ENCODE data around the gene PDZD2.
"Not testable (repeated sequence)": the region's sequence is repeated elsewhere in the genome, so short reads cannot be mapped to it uniquely, and the experiment has no call there.

Gene PDZD2

GRCh38 chr5:31738199-31738598 lies 99.3 kb downstream of the PDZD2 start:
- no peak for DNase-seq

DNA sequence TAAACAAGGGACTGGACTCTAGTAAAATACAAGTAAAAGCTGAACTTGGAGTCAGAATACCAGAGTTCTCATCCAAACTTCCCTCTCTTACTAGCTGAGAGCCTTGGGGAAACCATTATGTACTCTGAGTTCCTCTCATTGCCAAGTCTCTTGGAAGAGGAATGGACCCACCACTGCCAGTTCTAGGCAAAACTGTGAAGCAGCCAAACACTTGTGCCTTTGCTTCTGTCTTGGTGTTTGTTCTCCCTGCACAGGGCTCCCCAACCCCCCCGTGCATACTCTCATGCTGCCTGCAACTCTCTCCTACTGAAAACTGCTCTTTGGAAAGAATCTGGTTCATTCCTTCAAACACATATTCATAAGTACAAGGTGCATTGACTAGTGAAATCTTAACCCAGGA lies 102.6 kb downstream of the PDZD2 start:
- DNase-seq: no peak

GRCh38 chr5:31743678-31744077 lies 104.7 kb downstream of the PDZD2 start:
- no peak for DNase-seq

- no peak for DNase-seq
Measured at GRCh38 chr5:31748458-31749172, 109.7 kb downstream of the PDZD2 start.

DNA sequence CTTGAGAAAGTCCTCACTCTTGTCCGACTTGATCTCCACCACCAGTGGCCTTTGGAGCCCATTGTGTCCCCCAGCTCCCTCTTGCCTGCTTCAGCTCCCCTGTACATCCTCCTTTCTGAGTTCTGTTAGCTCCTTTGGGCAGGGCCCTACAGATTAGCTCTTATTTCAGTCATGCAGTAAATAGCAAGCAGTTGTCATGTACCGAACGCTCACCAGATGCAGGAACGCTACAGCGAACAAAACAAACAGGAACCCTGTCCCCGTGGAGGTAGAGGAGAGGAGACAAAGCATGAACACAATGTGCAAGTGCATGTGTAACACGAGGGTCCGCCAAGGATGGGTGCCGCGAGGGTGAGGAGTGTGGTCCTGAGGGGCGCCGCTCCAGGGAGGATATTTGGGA lies 111.3 kb downstream of the PDZD2 start:
- DNase-seq: no peak

- DNase-seq: no peak
Measured at GRCh38 chr5:31751610-31752009, 112.7 kb downstream of the PDZD2 start.

GRCh38 chr5:31753700-31754357 lies 114.9 kb downstream of the PDZD2 start:
- DNase-seq: no peak

- no peak for DNase-seq
Measured at GRCh38 chr5:31754358-31754704, 115.4 kb downstream of the PDZD2 start.

- no peak for DNase-seq
Measured at GRCh38 chr5:31754741-31755675, 116.1 kb downstream of the PDZD2 start.

DNA sequence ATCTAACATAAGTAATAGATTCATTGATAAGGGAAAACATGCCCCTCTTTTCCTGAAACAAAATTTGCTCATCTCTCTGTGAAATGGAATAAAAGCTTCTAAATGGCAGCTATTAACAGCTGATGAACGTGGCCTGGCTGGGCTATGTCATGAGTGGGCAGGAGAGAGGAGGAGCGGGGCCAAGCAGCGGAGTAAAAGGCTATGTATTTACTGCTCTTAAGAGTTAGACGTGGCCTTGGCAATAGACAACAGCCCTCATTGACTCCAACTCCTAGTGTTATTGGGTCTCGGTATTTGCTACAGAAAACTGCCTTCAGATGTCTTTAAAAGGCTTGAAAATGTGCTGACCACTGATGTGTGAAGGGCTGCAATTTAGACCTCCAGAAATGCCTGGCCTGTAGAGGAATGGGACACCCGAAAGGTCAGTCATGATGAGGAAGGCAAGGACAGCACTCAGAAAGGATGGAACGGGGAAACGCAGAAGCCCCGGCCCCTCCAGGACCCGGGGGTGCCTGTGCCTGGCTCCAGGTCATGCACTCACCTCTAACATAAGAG lies 116.8 kb downstream of the PDZD2 start:
- DNase-seq: no peak

GRCh38 chr5:31757806-31758205 lies 118.9 kb downstream of the PDZD2 start:
- no peak for DNase-seq

DNA sequence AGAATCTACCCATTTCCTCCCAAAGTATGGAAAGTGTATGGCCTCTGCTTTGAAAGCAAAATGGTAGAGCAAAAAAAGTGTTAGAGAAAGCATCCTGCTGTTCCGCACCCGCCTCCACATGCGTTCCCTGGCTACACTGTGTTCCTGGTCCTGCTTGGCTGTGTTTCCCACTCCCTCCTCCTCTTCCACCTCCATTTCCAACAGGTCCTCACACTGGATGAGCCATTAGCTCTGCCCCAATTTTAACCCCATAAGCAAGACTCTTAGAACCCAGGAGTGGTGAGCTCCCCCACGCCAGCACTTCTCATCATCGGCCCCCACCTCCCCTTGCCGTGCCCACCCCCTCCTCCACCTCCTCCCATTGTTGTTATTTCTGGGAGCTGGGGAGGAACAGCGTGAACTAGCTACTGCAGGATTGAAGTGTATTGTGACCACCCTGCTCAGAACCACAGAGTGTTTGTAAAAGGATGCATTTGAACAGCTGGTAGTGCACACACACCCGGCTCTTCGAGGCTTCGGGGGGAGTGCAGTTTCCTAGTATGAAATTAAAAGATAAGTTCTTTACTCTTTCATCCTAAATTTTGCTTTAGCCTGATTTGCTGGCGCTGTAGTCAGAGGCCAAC lies 120.0 kb downstream of the PDZD2 start:
- DNase-seq: no peak

- DNase-seq: no peak
Measured at GRCh38 chr5:31759925-31760324, 121.0 kb downstream of the PDZD2 start.

DNA sequence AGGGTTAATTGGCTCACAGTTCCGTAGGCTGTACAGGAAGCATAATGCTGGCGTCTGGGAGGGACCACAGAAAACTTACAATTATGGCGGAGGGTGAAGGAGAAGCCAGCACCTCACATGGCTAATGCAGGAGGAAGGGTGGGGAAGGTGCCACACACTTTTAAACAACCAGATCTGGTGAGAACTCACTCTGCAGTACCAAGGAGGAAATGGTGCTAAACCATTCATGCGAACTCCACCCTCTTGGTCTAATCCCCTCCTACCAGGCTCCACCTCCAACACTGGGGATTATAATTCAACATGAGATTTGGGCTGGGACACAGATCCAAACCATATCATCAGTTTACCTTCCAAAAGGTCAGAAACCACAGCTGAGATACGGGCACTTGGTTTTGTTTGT lies 122.9 kb downstream of the PDZD2 start:
- DNase-seq: no peak

- DNase-seq: no peak
Measured at GRCh38 chr5:31763424-31763823, 124.5 kb downstream of the PDZD2 start.

GRCh38 chr5:31764687-31765086 lies 125.8 kb downstream of the PDZD2 start:
- DNase-seq: not testable (repeated sequence)

- DNase-seq: no peak
Measured at GRCh38 chr5:31767335-31768031, 128.6 kb downstream of the PDZD2 start.

DNA sequence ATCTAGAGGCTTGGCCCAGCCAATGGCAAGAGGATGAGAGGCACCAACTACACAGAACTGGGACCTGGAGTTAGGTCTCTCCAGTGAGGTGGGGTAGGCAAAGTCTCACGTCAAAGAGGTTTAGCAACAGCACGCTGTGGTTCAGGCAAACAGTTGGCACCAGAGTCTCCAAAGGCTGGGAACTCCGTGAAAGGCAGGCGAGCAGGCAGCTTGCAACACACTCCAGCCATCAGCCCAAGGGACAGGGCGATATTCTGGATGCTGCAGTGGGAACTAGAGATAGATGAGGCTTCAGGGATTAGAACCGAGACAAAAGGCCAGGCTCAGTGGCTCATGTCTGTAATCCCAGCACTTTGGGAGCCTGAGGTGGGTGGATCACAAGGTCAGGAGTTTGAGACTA lies 129.1 kb downstream of the PDZD2 start:
- DNase-seq: no peak

DNA sequence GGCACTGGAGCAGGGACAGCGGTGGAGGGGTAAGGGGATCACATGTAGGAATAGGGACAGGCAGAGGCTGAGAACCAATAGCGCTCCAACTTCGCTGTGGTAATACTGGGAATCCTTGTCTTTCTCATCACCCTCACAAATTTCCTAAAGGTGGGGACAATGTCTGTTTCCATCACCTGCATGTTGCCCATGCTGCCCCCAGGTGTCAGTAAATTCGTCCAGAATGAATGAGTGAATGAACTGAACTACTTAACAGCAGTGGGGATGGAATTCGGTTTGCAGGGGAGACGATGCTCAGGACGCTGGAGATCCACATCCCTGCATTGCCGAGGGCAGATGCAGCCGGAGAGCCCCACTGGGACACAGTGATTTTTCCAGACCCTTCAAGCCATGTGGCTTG lies 129.9 kb downstream of the PDZD2 start:
- no peak for DNase-seq

DNA sequence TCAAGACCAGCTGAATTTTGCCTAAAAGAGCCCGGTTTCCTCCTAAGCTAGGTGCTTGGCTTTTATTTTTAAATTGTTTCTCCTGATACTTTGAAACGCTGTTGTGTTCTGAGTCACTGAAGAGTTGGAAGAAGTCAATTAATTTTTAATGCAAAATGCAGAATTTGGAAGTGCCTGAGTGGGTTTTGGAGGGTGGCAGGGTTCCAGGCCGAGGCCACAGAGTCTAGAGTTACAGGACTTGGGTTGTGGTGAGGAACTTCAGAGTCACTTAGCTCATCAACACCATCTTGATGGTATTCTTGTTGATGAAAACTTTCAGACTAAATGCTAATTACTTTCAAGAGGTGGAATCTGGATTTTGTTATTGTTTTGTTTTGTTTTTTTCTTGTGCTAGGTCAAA lies 130.6 kb downstream of the PDZD2 start:
- DNase-seq: no peak

- no peak for DNase-seq
Measured at GRCh38 chr5:31770132-31770720, 131.3 kb downstream of the PDZD2 start.

DNA sequence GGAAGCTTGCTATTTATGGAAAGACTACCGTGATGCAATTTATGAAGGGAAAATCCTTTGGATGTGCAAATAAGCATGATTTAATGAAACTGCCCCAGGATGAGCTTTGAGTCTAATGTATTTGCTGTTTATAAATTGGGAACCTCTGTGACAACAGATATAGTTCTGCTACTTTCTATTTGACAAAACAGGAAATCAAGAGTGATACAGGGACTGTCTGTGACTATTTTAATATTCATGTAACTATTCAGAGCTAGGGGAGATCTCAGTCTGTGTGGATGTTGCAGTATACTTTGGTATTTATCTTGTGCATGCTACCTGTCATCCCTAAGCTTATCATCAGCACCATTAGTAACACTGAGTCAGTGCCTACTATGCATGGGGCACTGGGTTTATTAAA lies 132.1 kb downstream of the PDZD2 start:
- no peak for DNase-seq

Measured in NCI-H1105 (cell line).